GM21723 (cell line): Measurements from ENCODE around the gene APOB.
A peak's percentile ranks its signal among the peaks of the same experiment; 100 is the strongest.

Source experiments
- ATAC-seq: cut with Tn5 transposase; IDR thresholded peaks from one replicate; pipeline ENCODE4 v1.9.1; 2021; ENCODE audit warnings: mild to moderate bottlenecking, moderate library complexity; ENCODE audit not compliant: unreplicated experiment

APOB gene

DNA sequence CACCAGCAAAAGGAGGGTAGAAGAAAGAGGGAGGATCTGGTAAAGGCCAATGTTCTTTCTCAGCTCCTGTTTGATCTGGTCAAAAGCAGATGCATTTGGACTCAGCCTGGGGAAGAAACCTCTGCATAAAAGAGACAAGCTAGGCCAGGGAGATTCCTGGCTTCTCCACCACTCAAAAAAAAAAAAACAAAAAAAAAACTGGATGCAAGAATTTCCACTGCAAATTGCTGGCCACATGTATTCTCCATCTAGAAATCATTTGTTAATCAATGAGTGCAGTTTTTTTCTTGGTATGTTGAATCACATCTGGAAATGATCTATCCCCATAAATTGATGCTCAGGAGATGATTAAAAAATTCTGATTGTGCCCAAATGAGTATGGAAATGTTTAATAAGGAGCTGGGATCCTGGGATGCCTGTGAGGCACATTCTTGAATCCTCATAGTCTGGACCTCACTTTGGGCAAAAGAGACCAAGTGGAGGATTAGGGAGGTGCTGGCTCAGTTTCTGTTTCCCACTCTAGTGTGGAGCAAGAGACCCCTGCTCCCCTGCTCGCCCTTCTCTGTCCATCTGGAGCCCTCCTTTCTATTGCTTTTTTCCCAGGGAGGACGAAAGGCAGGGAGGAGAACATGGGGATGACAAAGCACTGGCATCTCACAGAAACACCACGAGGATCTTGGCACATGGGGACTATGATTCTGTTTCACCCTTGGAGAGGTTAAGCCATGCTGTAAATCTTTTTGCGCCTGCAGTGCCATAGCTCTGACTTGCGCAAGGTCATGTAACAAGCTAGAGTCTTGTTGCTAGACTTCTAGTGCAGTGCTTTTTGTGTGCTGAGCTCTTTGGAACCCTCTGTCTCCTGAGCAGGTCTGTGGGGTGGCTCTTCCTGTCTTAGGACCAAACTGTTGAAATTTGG, 57.6 kb downstream of the APOB start:
- no peak for ATAC-seq

GRCh38 chr2:20985062-20985461, 58.8 kb downstream of the APOB start:
- no peak for ATAC-seq

DNA sequence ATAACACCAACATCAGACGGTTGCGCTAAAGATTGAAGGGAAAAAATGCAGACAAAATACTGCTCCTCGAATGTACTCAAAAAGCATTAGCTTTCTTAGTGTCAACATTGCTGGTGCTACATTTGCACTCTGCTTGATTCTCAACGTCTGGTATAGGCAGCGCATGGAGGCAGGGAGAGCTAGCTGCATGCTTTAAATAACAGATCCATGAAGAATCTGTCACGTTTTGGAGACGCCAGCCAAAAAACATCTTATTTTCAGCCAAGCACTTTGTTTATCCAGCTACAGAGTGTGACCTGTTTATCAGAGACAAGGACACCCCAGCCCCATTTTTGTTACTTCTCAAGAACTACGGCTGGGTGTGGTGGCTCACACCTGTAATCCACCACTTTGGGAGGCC, 59.5 kb downstream of the APOB start:
- ATAC-seq = no peak

DNA sequence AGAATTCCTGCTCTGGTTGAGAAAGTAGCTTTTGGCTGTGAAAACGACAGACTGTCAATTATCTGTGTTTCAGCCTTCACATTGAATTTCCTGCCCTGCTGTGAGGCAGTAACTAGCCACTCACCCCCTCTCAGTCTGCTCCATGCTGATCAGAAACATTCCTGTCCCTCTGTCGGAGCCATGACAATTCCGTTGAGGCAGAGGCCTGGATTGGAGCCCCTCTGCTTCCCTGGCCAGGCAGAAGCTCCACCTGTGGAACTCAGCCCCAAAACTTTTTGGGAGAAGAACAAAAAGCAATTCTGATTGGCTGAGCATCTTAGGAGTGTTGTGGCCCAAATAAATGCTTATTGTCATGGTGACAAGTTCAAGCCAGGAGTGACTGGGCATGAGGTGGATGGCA, 60.0 kb downstream of the APOB start:
- ATAC-seq = no peak

DNA sequence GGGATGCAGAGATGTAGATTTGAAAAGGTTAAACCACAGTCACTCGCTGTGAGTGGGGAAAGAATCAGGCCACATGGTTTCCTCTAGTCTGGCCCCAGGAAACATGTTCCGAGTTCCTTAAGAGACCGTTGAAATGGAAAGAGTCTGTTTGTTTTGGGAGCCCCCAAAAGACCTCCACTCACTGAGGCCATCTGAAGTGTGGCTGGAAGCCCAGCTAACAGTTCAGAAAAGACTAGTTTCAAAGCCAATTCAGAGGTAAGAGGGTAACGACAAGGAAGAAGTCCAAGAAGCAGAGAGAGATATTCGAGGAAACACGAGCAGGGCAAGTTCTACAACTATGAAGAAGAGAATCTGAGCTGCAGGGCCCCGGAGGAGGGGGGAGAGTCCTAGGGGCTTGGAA, 61.0 kb downstream of the APOB start:
- no peak for ATAC-seq

DNA sequence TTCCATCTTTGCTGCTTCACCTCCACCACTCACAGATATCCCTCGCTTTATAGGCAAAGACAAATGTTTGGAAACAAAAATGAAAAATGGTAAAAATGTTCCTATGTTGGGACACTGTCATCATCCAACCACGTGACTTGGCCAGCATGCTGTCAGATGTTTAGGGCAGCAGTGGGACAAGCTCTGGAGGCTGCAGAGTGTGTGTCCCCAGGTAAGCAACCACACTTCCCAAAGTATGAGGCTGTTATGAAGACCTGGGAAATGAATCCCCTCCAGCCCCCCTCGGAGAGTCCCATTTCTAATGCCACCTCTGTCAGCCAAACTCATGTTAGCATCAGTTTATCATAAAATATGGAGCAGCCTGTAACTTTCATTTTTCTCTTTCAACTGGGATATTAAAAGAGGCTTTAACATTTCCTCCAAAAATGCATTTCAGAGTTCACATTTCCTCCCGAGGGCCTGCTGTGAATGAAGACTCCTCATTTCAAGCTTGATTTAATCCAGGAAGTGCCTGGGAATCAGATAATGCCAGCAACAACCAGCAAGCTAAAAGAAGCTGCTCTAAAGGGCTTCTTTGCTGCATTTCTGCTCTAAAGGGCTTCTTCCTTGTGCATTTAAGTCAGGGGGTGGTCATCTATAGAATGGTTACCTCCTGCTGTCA, 66.2 kb downstream of the APOB start:
- no peak for ATAC-seq

DNA sequence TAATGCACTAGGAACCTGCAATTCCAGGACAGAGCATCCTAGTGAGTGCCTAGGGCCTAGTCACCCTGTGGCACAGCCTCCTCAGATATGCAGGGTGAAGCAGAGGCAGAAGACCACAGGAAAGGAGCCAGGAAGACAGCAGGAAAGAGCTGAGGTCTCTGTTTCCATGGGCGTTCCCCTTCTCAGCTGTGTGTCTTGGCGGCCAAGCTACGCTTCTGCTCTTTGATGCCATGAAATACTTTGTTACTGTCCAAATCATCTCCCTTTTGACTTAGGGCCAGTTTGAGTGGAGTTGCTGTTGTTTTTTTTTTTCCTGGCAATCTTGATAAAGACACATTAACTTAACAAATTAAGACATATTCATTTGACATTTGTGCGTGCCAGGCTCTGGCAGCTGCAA, 67.3 kb downstream of the APOB start:
- no peak for ATAC-seq

DNA sequence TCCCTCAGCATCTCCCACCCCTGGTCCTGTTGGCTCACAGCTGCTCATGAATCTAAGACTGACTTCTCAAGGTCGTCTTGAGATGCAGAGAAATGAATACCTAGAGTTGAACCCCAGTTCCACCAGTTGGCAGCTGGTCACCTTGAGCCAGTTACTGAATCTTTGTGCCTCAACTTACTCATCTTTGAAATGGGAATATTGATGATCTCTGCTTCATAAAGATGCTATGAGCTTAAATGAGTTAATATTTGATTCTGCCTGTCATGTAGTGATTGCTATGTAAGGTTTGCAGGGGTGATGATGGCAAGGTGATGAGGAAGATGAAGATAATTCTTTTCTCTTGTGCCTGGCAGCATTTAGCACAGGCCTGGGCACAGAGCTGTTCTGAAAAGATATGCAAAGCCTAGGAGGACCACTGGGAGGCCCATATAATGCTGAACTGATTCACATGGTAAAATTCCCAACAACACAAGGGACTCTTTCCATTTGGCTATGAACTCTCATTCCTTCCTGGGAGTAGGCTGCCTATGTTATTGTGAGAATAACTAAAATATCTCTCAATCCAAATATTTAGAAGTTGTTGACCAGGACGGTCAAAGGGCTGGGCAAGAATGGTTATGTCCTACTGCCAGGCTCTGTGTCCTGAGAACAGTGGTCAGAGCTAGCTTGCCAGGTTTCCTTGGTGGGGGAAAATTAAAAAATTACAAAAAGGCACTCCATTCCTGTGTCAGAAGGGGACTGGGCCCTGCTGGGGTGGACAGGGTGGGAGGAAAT, 70.9 kb downstream of the APOB start:
- no peak for ATAC-seq

DNA sequence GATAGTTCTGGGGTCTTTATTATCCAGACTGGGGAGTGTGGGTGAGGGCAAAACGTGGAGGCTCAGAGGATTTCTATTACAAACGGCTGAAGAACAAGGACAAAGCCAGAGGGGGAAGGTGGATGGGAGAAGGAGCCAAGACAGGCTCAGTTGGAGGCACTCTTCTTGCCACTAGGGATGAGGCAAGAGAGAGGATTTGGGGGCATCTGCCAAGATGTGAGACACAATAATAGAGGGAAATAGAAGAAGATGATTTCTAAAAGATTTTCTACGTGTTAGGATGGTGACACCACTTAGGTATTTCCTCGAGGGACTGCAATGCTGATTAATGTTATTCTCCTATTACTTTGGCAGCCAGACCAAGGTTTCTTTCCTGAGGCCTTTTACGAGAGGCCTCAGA, 71.8 kb downstream of the APOB start:
- no peak for ATAC-seq

DNA sequence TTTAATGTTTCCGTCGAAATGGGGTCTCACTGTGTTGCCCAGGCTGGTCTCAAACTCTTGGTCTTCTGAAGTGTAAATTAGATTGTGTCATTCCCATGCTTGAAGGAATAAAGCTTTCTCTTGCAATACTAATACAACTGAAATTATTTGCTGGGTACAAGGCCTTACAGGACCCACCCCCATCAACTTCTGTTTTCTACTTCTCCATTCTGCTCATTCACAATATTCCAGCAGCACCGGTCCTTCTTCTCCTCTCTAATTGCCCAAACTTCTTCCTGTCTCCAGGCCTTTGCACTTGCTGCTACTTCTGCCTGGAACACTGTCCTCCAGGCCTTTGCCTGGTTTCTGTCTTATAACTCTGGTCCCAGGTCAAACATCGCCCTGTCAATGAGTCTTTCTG, 73.8 kb downstream of the APOB start:
- no peak for ATAC-seq

DNA sequence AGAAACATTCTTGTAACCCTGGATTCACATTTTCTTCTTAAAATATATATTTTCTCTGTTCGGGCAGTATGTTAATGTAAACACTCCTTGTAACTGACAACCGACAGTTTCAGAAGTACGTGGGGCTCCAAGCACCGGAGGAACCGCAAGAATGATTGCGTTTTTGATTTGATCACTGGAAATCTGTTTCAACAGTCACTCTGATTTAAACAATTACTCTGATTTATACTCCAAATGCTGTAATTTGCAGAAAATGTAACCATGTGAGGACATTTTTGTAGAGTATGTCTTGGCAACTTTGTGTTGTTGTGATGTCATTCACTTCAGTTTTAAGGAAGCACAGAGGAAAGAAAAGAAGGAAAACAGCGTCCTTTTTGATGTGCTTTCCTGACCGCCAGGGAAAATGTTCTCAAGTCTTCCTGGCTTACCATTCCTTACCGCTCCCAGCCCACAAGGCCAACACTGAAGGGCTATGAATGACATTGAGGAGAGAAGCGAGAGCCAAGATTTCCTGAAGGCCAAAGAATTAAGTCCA, 77.7 kb downstream of the APOB start:
- ATAC-seq = no peak

DNA sequence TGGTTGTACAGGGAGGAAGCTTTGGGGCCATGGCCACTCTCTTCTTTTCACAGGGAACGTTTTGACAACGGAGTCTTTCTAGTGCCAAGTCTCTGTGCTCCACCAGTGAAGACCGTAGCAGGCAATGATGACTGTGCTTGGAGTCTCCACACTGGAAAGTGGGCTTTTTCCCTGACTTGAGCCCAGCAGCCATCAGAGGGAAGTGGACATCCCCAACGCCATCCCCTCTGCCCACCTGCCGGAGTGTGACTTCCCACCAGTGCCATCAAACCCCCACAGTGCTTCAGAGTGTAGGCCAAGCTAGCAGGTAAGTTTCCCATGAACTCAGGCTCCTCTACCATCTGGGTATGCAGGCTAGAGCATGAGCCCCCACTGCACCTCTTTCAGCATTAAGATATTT, 78.7 kb downstream of the APOB start:
- no peak for ATAC-seq

DNA sequence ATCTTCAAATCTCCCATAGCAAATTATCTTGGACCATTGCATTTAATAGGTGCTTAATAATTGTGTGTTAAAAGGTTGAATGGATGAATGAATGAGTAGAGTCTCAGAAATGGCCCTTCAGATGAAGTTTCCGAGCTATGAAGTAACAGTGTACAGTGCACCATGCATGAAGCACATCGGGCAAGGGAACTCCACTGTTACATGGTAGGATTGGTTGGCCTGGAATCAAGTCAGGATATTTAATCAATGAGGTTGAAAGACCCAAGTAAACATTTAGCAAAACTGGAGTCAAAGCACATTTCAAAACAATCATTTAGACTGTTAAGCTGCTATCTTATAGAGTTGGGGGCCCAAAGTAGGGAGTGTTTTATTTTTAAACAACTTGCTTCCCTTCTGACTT, 80.0 kb downstream of the APOB start:
- ATAC-seq = no peak

- peak; percentile 93 for ATAC-seq
Measured at GRCh38 chr2:20962939-20963557, 80.8 kb downstream of the APOB start.

- ATAC-seq = no peak
Measured at GRCh38 chr2:20961858-20962257, 82.0 kb downstream of the APOB start.

- no peak for ATAC-seq
Measured at GRCh38 chr2:20960003-20960402, 83.9 kb downstream of the APOB start.

GRCh38 chr2:20959252-20959651, 84.6 kb downstream of the APOB start:
- no peak for ATAC-seq

DNA sequence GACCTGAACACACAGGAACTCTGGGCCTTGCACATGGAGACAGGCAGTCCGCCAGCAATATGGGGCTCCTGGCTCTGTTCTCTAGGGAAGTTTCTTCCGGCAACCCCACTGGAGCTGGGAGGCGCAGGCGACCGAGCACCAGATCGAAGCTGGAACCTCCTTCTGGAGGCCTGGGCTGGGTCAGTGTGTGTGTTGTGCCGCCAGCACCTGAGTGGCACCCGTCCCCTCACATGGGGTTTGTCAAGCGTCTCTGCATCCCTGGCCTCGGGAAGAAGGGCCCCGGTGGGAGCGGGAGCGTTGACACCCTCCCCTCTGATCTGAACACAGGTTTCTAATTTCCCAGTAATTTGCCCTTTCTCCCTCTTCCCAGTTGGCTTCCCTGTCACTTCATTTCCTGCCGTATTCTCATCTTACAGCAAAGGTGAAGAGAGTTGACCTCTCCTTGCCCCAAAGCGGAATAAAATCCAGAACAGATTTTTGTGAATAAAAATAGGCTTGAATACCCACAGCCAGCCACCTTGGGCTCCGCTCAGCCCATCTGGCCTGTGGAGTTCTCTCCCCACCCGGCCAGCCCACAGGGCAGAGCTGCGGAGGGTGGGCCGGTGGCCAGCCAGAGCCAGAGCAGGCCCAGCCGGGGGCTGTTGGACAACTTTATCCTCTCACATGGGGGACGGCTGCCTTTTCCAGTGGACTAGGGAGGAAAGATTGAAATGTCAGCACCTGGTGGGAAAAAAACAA, 85.9 kb downstream of the APOB start:
- no peak for ATAC-seq

- ATAC-seq = no peak
Measured at GRCh38 chr2:20955277-20956026, 88.4 kb downstream of the APOB start.
